A549 (cell line): ENCODE data around the gene PIP4K2A. TPM values are rescaled to one million over a fixed set of nuclear protein-coding genes. Genes with fewer than 3 reads are reported as not detected.
"Not testable (repeated sequence)": the region's sequence is repeated elsewhere in the genome, so short reads cannot be mapped to it uniquely, and the experiment has no call there.

Experiments
- ATAC-seq, 2 experiments: fragments of 200-7000 bp in 1 of 2; fragments of >200 bp in 1 of 2; cut with Nextera tagmentation in 1 of 2; cut with Tn5 transposase in 1 of 2; 3 replicates each; pipeline versions ENCODE4 v1.8.0 to v1.9.1; 2018 to 2020; ENCODE audit warnings: mild to moderate bottlenecking in 1 of 2, moderate library complexity in 1 of 2
- CTCF ChIA-PET: fragments of 300-600 bp; sonication (Branson Sonifier 250); formaldehyde crosslinking; extraction: SDS; loops from one replicate; lab custom pipeline; 2021; ENCODE audit warnings: antibody characterized with exemption, inconsistent platforms; lab: Yijun Ruan, JAX
- POLR2A ChIA-PET: fragments of 350-600 bp; formaldehyde crosslinking; extraction: SDS; loops from one replicate; lab custom pipeline; 2021; ENCODE audit warnings: antibody characterized with exemption, inconsistent platforms; lab: Yijun Ruan, JAX
- DNase-seq, 2 experiments: peaks; one replicate each; pipeline versions ENCODE4 v3.0.0 to v3.0.0-alpha.2; 2011 to 2016; ENCODE audit warnings: low read depth in 1 of 2, low spot score in 1 of 2
- FAIRE-seq: peaks from 2 replicates; lab custom pipeline; 2011; peaks lifted over from hg19 to GRCh38; lab: Jason Lieb, UNC
- H3K27ac ChIP-seq, 2 experiments: fragments of >200 bp; sonication (Bioruptor Twin); formaldehyde crosslinking; 3 replicates each; pipeline ENCODE4 v1.5.1; 2016 to 2017
- H3K4me1 ChIP-seq: fragments of >200 bp; sonication (Bioruptor Twin); formaldehyde crosslinking; 3 replicates; pipeline ENCODE4 v1.6.1; 2016
- H3K4me2 ChIP-seq: fragments of >200 bp; sonication (Bioruptor Twin); formaldehyde crosslinking; 3 replicates; pipeline ENCODE4 v1.6.1; 2016
- H3K4me3 ChIP-seq: fragments of >200 bp; sonication (Bioruptor Twin); formaldehyde crosslinking; 3 replicates; pipeline ENCODE4 v1.5.1; 2016
- H3K9me3 ChIP-seq: fragments of >200 bp; sonication (Bioruptor Twin); formaldehyde crosslinking; 3 replicates; pipeline ENCODE4 v1.6.1; 2016
- HES2 ChIP-seq: fragments of >200 bp; sonication (Bioruptor Twin); formaldehyde crosslinking; IDR thresholded peaks from 2 replicates; pipeline ENCODE4 v1.6.1; 2016
- MAZ ChIP-seq: fragments of 150-350 bp; IDR thresholded peaks from 2 replicates; pipeline ENCODE4 v1.6.1; 2014; ENCODE audit warnings: antibody characterized with exemption, low read depth, low read length, borderline replicate concordance
- NPAS2 ChIP-seq: fragments of 250-450 bp; sonication (Bioruptor Pico); IDR thresholded peaks from 2 replicates; pipeline ENCODE4 v1.8.0; 2022; ENCODE audit warnings: mild to moderate bottlenecking, moderate library complexity, borderline replicate concordance
- PHF8 ChIP-seq: fragments of 200-600 bp; sonication (generic); IDR thresholded peaks from 2 replicates; pipeline ENCODE4 v1.6.1; 2016; ENCODE audit warnings: low read depth, mild to moderate bottlenecking, antibody characterized with exemption, moderate library complexity, borderline replicate concordance
- RARB ChIP-seq: fragments of 250-450 bp; sonication (Bioruptor Pico); IDR thresholded peaks from 2 replicates; pipeline ENCODE4 v1.8.0; 2021; ENCODE audit warnings: mild to moderate bottlenecking, moderate library complexity
- RFX5 ChIP-seq: fragments of 450-650 bp; IDR thresholded peaks from 2 replicates; pipeline ENCODE4 v1.7.1; 2014; ENCODE audit warnings: antibody characterized with exemption, mild to moderate bottlenecking, moderate library complexity
- SREBF2 ChIP-seq: fragments of 450-650 bp; IDR thresholded peaks from 2 replicates; pipeline ENCODE4 v1.6.1; 2014; ENCODE audit warnings: mild to moderate bottlenecking, moderate library complexity
- TFCP2L1 ChIP-seq: fragments of 250-450 bp; sonication (Bioruptor Pico); IDR thresholded peaks from 2 replicates; pipeline ENCODE4 v1.5.0; 2021; ENCODE audit warnings: mild to moderate bottlenecking
- USF2 ChIP-seq: fragments of 450-650 bp; IDR thresholded peaks from 2 replicates; pipeline ENCODE4 v1.6.1; 2014; ENCODE audit warnings: antibody characterized with exemption
- ZFP36 ChIP-seq: fragments of 450-650 bp; IDR thresholded peaks from 2 replicates; pipeline ENCODE4 v1.6.1; 2014; ENCODE audit warnings: borderline replicate concordance; ENCODE audit not compliant: partially characterized antibody
- WGBS: methylation state at CpG from one replicate; pipeline ENCODE4 v1.1.6; 2017; ENCODE audit errors: missing lambda C conversion rate; 5-methylcytosine and 5-hydroxymethylcytosine counted together
- polyA plus RNA-seq, 4 experiments: library from polyadenylated mRNA; depleted of rRNA in 3 of 4; stranded (reverse); fragments of >200 nt; fragmentation: RNase III in 1 of 4; extraction: RNeasy Plus Mini Kit Qiagen cat#74134 plus additional on column Dnase treatment in 1 of 4; gene quantifications; 2 replicates in 3 of 4; 3 replicates in 1 of 4; pipeline ENCODE4 v1.2.3, GENCODE V29; 2011 to 2017

Gene PIP4K2A
- polyA plus RNA-seq, 2 of the 4 experiments (the other 2 are of a cell fraction), result 23.1 to 24.0 TPM

- H3K27ac ChIP-seq, FAIRE-seq, H3K4me3 ChIP-seq, H3K4me1 ChIP-seq, POLR2A ChIA-PET, H3K4me2 ChIP-seq, DNase-seq, H3K9me3 ChIP-seq, CTCF ChIA-PET, ATAC-seq: not testable (repeated sequence)
- WGBS, result 83% methylated on average over 3 of the region's 3 CpGs
These were observed 200.0 kb downstream of the PIP4K2A start for GRCh38 chr10:22514414-22514758.

- POLR2A ChIA-PET, result not testable (repeated sequence)
These were observed 200.6 kb downstream of the PIP4K2A start for GRCh38 chr10:22513483-22514413.

GRCh38 chr10:22512015-22512414 lies 202.4 kb downstream of the PIP4K2A start:
- H3K9me3 ChIP-seq, POLR2A ChIA-PET, H3K27ac ChIP-seq, H3K4me2 ChIP-seq, DNase-seq, H3K4me3 ChIP-seq, CTCF ChIA-PET, FAIRE-seq, H3K4me1 ChIP-seq, ATAC-seq: not testable (repeated sequence)
- whole genome bisulfite sequencing, result 20% methylated on average over 5 of the region's 5 CpGs

More at GRCh38 chr10:22513483-22514413, 200.6 kb downstream of the PIP4K2A start:
- CTCF ChIA-PET, result interaction anchor here (0.6 kb wide), 1 partner anchor 9 kb away, joined by 4 read pairs; no protein-coding TSS in a partner anchor
- H3K27ac ChIP-seq, H3K9me3 ChIP-seq, H3K4me3 ChIP-seq, FAIRE-seq, H3K4me1 ChIP-seq: not testable (repeated sequence)
- ATAC-seq (peak in 1 of 2 experiments; percentile 24; a peak in 1 of 6 replicates), DNase-seq (peak in 1 of 2 experiments; percentile 13)
- WGBS, result 37% methylated on average over 16 of the region's 19 CpGs
- peak overlapping the region; percentile 19; the same call in 1 of the 3 replicates for H3K4me2 ChIP-seq

- POLR2A ChIA-PET, CTCF ChIA-PET, H3K4me3 ChIP-seq, H3K9me3 ChIP-seq, H3K4me1 ChIP-seq, H3K4me2 ChIP-seq, FAIRE-seq, ATAC-seq, DNase-seq, H3K27ac ChIP-seq: not testable (repeated sequence)
- WGBS, result 78% methylated on average over 2 of the region's 2 CpGs
These were observed 206.2 kb downstream of the PIP4K2A start for GRCh38 chr10:22508214-22508613.

- no peak overlapping the region for H3K27ac ChIP-seq
- 44% methylated on average over 11 of the region's 11 CpGs for WGBS
- ATAC-seq (no peak), DNase-seq (no peak), FAIRE-seq (no peak)
- 0 out of 3 replicates have a peak, but pooled peaks cover 8% of the 10 kb centered on the region for H3K9me3 ChIP-seq
- no peaks in the 10 kb centered on the region for H3K4me1 ChIP-seq
- TF ChIP-seq SREBF2 (no peak), RFX5 (no peak), ZFP36 (no peak), RARB (CRISPR knock-in tag) (no peak), HES2 (no peak), PHF8 (no peak), USF2 (no peak), TFCP2L1 (CRISPR knock-in tag) (no peak), NPAS2 (CRISPR knock-in tag) (no peak), MAZ (no peak)
- H3K4me2 ChIP-seq, result no peak overlapping the region
- ChIA-PET POLR2A (no interaction called here), CTCF (no interaction called here)
- H3K4me3 ChIP-seq, result no peak overlapping the region
These were observed 208.3 kb downstream of the PIP4K2A start for GRCh38 chr10:22505911-22506685.
